OCI-LY7 (cell line): ENCODE results near the gene DVL2. TPM values are rescaled to one million over a fixed set of nuclear protein-coding genes. Genes with fewer than 3 reads are reported as not detected.
A peak's percentile ranks its signal among the peaks of the same experiment; 100 is the strongest.

Experiments
- BruUV-seq: library from RNA; stranded (reverse); fragments of 400-500 nt; replicated peaks from 2 replicates; lab custom pipeline; 2021; lab: Mats Ljungman, UMichigan
- CTCF ChIA-PET: fragments of 300-600 bp; sonication (Branson Sonifier 250); formaldehyde crosslinking; loops from one replicate; lab custom pipeline; 2022; ENCODE audit warnings: antibody characterized with exemption; ENCODE audit not compliant: unreplicated experiment; lab: Charles Lee
- POLR2A ChIA-PET: fragments of 300-600 bp; sonication (Branson Sonifier 250); formaldehyde crosslinking; loops from one replicate; lab custom pipeline; 2022; ENCODE audit warnings: antibody characterized with exemption; lab: Charles Lee
- DNase-seq: peaks from one replicate; pipeline ENCODE4 v3.0.0-alpha.2; 2015; ENCODE audit warnings: low spot score
- H2AFZ ChIP-seq: fragments of 200-600 bp; sonication (generic), shearing (Covaris generic); 2 replicates; pipeline ENCODE4 v1.6.1; 2014; ENCODE audit warnings: mild to moderate bottlenecking, antibody characterized with exemption, low read length, moderate library complexity
- H3K27ac ChIP-seq: fragments of 200-600 bp; sonication (generic); 2 replicates; pipeline ENCODE4 v1.5.1; 2014; ENCODE audit warnings: mixed run types, low read depth, mild to moderate bottlenecking, moderate library complexity, low read length, inconsistent platforms; ENCODE audit not compliant: poor library complexity, severe bottlenecking
- H3K36me3 ChIP-seq: fragments of 200-600 bp; sonication (generic); 2 replicates; pipeline ENCODE4 v1.6.1; 2014; ENCODE audit warnings: mild to moderate bottlenecking, antibody characterized with exemption, low read length, moderate library complexity, mixed read lengths; ENCODE audit not compliant: insufficient read depth
- H3K4me1 ChIP-seq: fragments of 200-600 bp; sonication (generic); 2 replicates; pipeline ENCODE4 v1.5.1; 2014; ENCODE audit warnings: mild to moderate bottlenecking, low read length; ENCODE audit not compliant: insufficient read depth, poor library complexity, severe bottlenecking
- H3K4me2 ChIP-seq: fragments of 200-600 bp; sonication (generic); 2 replicates; pipeline ENCODE4 v1.6.1; 2014; ENCODE audit warnings: mild to moderate bottlenecking, low read length
- H3K4me3 ChIP-seq: fragments of 200-600 bp; sonication (generic); 2 replicates; pipeline ENCODE4 v1.5.1; 2014; ENCODE audit warnings: mild to moderate bottlenecking, low read depth, low read length; ENCODE audit not compliant: poor library complexity, severe bottlenecking
- H3K79me2 ChIP-seq: fragments of 200-600 bp; sonication (generic); 2 replicates; pipeline ENCODE4 v1.6.1; 2016; ENCODE audit warnings: low read depth, mild to moderate bottlenecking, low read length, moderate library complexity, mixed read lengths; ENCODE audit not compliant: insufficient read depth
- H3K9me2 ChIP-seq: fragments of 200-600 bp; sonication (generic); 2 replicates; pipeline ENCODE4 v1.6.1; 2016; ENCODE audit warnings: mild to moderate bottlenecking, low read length, mixed read lengths; ENCODE audit not compliant: insufficient read depth
- H3K9me3 ChIP-seq: fragments of 200-600 bp; sonication (generic); 2 replicates; pipeline ENCODE4 v1.6.1; 2014; ENCODE audit warnings: mild to moderate bottlenecking, mixed run types, low read length, mixed read lengths
- H4K20me1 ChIP-seq: fragments of 200-600 bp; sonication (generic); 2 replicates; pipeline ENCODE4 v1.6.1; 2014; ENCODE audit warnings: mild to moderate bottlenecking, antibody characterized with exemption, low read length, moderate library complexity, mixed read lengths; ENCODE audit not compliant: insufficient read depth
- CTCF ChIP-seq: fragments of 200-600 bp; sonication (generic); conservative IDR thresholded peaks from 2 replicates; pipeline ENCODE4 v1.5.1; 2014; ENCODE audit warnings: mild to moderate bottlenecking, antibody characterized with exemption, low read length, moderate library complexity, mixed read lengths
- EZH2phosphoT487 ChIP-seq: fragments of 200-600 bp; sonication (generic); IDR thresholded peaks from 2 replicates; pipeline ENCODE4 v1.6.1; 2018; ENCODE audit warnings: low read depth, borderline replicate concordance, mild to moderate bottlenecking, mixed run types, antibody characterized with exemption, low read length, moderate library complexity, mixed read lengths
- intact Hi-C: fragments of 100-400 bp; cut with micrococcal nuclease; formaldehyde crosslinking; loops from one replicate; pipeline ENCODE4 v1.10.0; 2022; ENCODE audit not compliant: unreplicated experiment
- microRNA-seq: library from miRNA; unstranded; fragments of <30 nt; microRNA quantifications from one replicate; pipeline ENCODE4 v1.2.0, GENCODE V29; 2022; ENCODE audit warnings: borderline replicate concordance
- small RNA-seq: library from RNA; depleted of rRNA; stranded (forward); fragments of <200 nt; gene quantifications from one replicate; pipeline ENCODE3, GENCODE V24; 2014
- total RNA-seq, 2 experiments: library from RNA; depleted of rRNA in 1 of 2; stranded (reverse); fragments of >200 nt in 1 of 2; shearing (Covaris generic) in 1 of 2; gene quantifications; 2 replicates each; pipeline ENCODE4 v1.2.3, GENCODE V29; 2014 to 2022

DVL2 gene
- total RNA-seq, 2 experiments from 2014 or later, result 98.8 to 99.9 TPM

GRCh38 chr17:7176107-7176840 lies 58.0 kb downstream of the DVL2 start:
- intact Hi-C loops, result no loop called here
- TF ChIP-seq EZH2phosphoT487, result no peak
- no peak for TF ChIP-seq CTCF

More at GRCh38 chr17:7176107-7176840, 58.0 kb downstream of the DVL2 start:
- Histone ChIP-seq H3K36me3 (no peaks in the 10 kb centered on the region), H3K4me3 (no peak overlapping the region), H3K4me1 (peaks cover 10% of the 10 kb centered on the region), H3K79me2 (no peaks in the 10 kb centered on the region), H4K20me1 (no peaks in the 10 kb centered on the region), H3K27ac (no peak overlapping the region), H2AFZ (no peak overlapping the region), H3K9me3 (peaks cover 8% of the 10 kb centered on the region), H3K9me2 (no peaks in the 10 kb centered on the region), H3K4me2 (no peak overlapping the region)
- ChIA-PET POLR2A (no interaction called here), CTCF (no interaction called here)
- DNase-seq, result no peak
- BruUV-seq, result no TSS peak

Small RNAs within 50 kb of the gene (microRNA-seq; reads per million reads assigned to microRNA genes)
- gene MIR324, result 3,254 reads per million, percentile 89 among the genes with 10 or more reads in this experiment

Small RNAs within 50 kb of the gene (small RNA-seq; reads per million reads assigned to genes)
- gene AC120057.4, result not detected
- 0.21 reads per million for gene MIR324
- not detected for gene RF00019

Other genes with a start within 250 kb of the DVL2 start
Only the 30 nearest of the 36 such genes appear.
- gene SLC16A13, start 198.5 kb downstream of the DVL2 start, total RNA-seq (2014; rRNA removed; shearing (Covaris generic)), result 0.77 and 2.8 TPM in 2 replicates
- gene SLC16A13, start 198.5 kb downstream of the DVL2 start, total RNA-seq (2022), result 18.3 and 22.5 TPM in 2 replicates
- gene SLC16A11, start 190.4 kb downstream of the DVL2 start, total RNA-seq (2014; rRNA removed; shearing (Covaris generic)), result not detected in 2 replicates
- gene SLC16A11, start 190.4 kb downstream of the DVL2 start, total RNA-seq (2022), result not detected in 2 replicates
- gene CLEC10A, start 154.3 kb downstream of the DVL2 start, total RNA-seq (2014; rRNA removed; shearing (Covaris generic)), result not detected in 2 replicates
- not detected in 2 replicates for gene CLEC10A, start 154.3 kb downstream of the DVL2 start, total RNA-seq (2022)
- gene ASGR2, start 119.7 kb downstream of the DVL2 start, total RNA-seq (2014; rRNA removed; shearing (Covaris generic)), result not detected in 2 replicates
- not detected in 2 replicates for gene ASGR2, start 119.7 kb downstream of the DVL2 start, total RNA-seq (2022)
- gene ASGR1, start 55.1 kb downstream of the DVL2 start, total RNA-seq (2014; rRNA removed; shearing (Covaris generic)), result 0.23 and 1.1 TPM in 2 replicates
- 0.85 and 1.2 TPM in 2 replicates for gene ASGR1, start 55.1 kb downstream of the DVL2 start, total RNA-seq (2022)
- 9.0 and 15.4 TPM in 2 replicates for gene DLG4, start 14.7 kb downstream of the DVL2 start, total RNA-seq (2014; rRNA removed; shearing (Covaris generic))
- gene DLG4, start 14.7 kb downstream of the DVL2 start, total RNA-seq (2022), result 27.3 and 30.2 TPM in 2 replicates
- 226 and 297 TPM in 2 replicates for gene ACADVL, start 14.6 kb downstream of the DVL2 start, total RNA-seq (2014; rRNA removed; shearing (Covaris generic))
- 204 and 238 TPM in 2 replicates for gene ACADVL, start 14.6 kb downstream of the DVL2 start, total RNA-seq (2022)
- 47.7 and 50.8 TPM in 2 replicates for gene PHF23, start 4.9 kb upstream of the DVL2 start, total RNA-seq (2014; rRNA removed; shearing (Covaris generic))
- 36.5 and 43.3 TPM in 2 replicates for gene PHF23, start 4.9 kb upstream of the DVL2 start, total RNA-seq (2022)
- gene GABARAP, start 7.9 kb upstream of the DVL2 start, total RNA-seq (2014; rRNA removed; shearing (Covaris generic)), result 106 and 128 TPM in 2 replicates
- 199 and 207 TPM in 2 replicates for gene GABARAP, start 7.9 kb upstream of the DVL2 start, total RNA-seq (2022)
- 52.1 and 53.2 TPM in 2 replicates for gene CTDNEP1, start 17.2 kb upstream of the DVL2 start, total RNA-seq (2014; rRNA removed; shearing (Covaris generic))
- 161 and 173 TPM in 2 replicates for gene CTDNEP1, start 17.2 kb upstream of the DVL2 start, total RNA-seq (2022)
- gene ELP5, start 17.7 kb upstream of the DVL2 start, total RNA-seq (2014; rRNA removed; shearing (Covaris generic)), result 71.7 and 84.6 TPM in 2 replicates
- gene ELP5, start 17.7 kb upstream of the DVL2 start, total RNA-seq (2022), result 96.8 and 97.3 TPM in 2 replicates
- gene CLDN7, start 28.0 kb upstream of the DVL2 start, total RNA-seq (2014; rRNA removed; shearing (Covaris generic)), result 0.28 TPM in 1 of 2 replicates, not detected in the other
- gene CLDN7, start 28.0 kb upstream of the DVL2 start, total RNA-seq (2022), result 0.32 and 0.65 TPM in 2 replicates
- 0.49 and 0.63 TPM in 2 replicates for gene SLC2A4, start 47.2 kb upstream of the DVL2 start, total RNA-seq (2014; rRNA removed; shearing (Covaris generic))
- 0.30 and 0.61 TPM in 2 replicates for gene SLC2A4, start 47.2 kb upstream of the DVL2 start, total RNA-seq (2022)
- 9.8 and 12.8 TPM in 2 replicates for gene YBX2, start 60.1 kb upstream of the DVL2 start, total RNA-seq (2014; rRNA removed; shearing (Covaris generic))
- 6.7 and 11.8 TPM in 2 replicates for gene YBX2, start 60.1 kb upstream of the DVL2 start, total RNA-seq (2022)
- 491 and 519 TPM in 2 replicates for gene EIF5A, start 73.1 kb upstream of the DVL2 start, total RNA-seq (2014; rRNA removed; shearing (Covaris generic))
- 692 and 803 TPM in 2 replicates for gene EIF5A, start 73.1 kb upstream of the DVL2 start, total RNA-seq (2022)
- 70.4 and 70.5 TPM in 2 replicates for gene GPS2, start 80.8 kb upstream of the DVL2 start, total RNA-seq (2014; rRNA removed; shearing (Covaris generic))
- 75.0 and 80.8 TPM in 2 replicates for gene GPS2, start 80.8 kb upstream of the DVL2 start, total RNA-seq (2022)
- 30.2 and 34.7 TPM in 2 replicates for gene NEURL4, start 94.8 kb upstream of the DVL2 start, total RNA-seq (2014; rRNA removed; shearing (Covaris generic))
- 50.2 and 66.8 TPM in 2 replicates for gene NEURL4, start 94.8 kb upstream of the DVL2 start, total RNA-seq (2022)
- 113 and 117 TPM in 2 replicates for gene ACAP1, start 102.0 kb upstream of the DVL2 start, total RNA-seq (2014; rRNA removed; shearing (Covaris generic))
- gene ACAP1, start 102.0 kb upstream of the DVL2 start, total RNA-seq (2022), result 256 and 259 TPM in 2 replicates
- 4.1 and 6.0 TPM in 2 replicates for gene KCTD11, start 117.6 kb upstream of the DVL2 start, total RNA-seq (2014; rRNA removed; shearing (Covaris generic))
- 7.6 and 8.6 TPM in 2 replicates for gene KCTD11, start 117.6 kb upstream of the DVL2 start, total RNA-seq (2022)
- gene TMEM95, start 120.6 kb upstream of the DVL2 start, total RNA-seq (2014; rRNA removed; shearing (Covaris generic)), result not detected in 2 replicates
- 0.31 TPM in 1 of 2 replicates, not detected in the other for gene TMEM95, start 120.6 kb upstream of the DVL2 start, total RNA-seq (2022)
- gene TNK1, start 146.6 kb upstream of the DVL2 start, total RNA-seq (2014; rRNA removed; shearing (Covaris generic)), result 2.9 and 5.0 TPM in 2 replicates
- 4.8 and 6.4 TPM in 2 replicates for gene TNK1, start 146.6 kb upstream of the DVL2 start, total RNA-seq (2022)
- gene PLSCR3, start 160.0 kb upstream of the DVL2 start, total RNA-seq (2014; rRNA removed; shearing (Covaris generic)), result 8.9 and 15.3 TPM in 2 replicates
- 23.1 and 27.6 TPM in 2 replicates for gene PLSCR3, start 160.0 kb upstream of the DVL2 start, total RNA-seq (2022)
- 108 and 165 TPM in 2 replicates for gene TMEM256, start 169.6 kb upstream of the DVL2 start, total RNA-seq (2014; rRNA removed; shearing (Covaris generic))
- 96.6 and 107 TPM in 2 replicates for gene TMEM256, start 169.6 kb upstream of the DVL2 start, total RNA-seq (2022)
- 0.06 TPM in 1 of 2 replicates, not detected in the other for gene NLGN2, start 173.3 kb upstream of the DVL2 start, total RNA-seq (2014; rRNA removed; shearing (Covaris generic))
- 1.2 TPM in 1 of 2 replicates, not detected in the other for gene NLGN2, start 173.3 kb upstream of the DVL2 start, total RNA-seq (2022)
- gene SPEM1, start 185.8 kb upstream of the DVL2 start, total RNA-seq (2014; rRNA removed; shearing (Covaris generic)), result not detected in 2 replicates
- not detected in 2 replicates for gene SPEM1, start 185.8 kb upstream of the DVL2 start, total RNA-seq (2022)
- not detected in 2 replicates for gene SPEM2, start 191.1 kb upstream of the DVL2 start, total RNA-seq (2014; rRNA removed; shearing (Covaris generic))
- not detected in 2 replicates for gene SPEM2, start 191.1 kb upstream of the DVL2 start, total RNA-seq (2022)
- not detected in 2 replicates for gene SPEM3, start 194.3 kb upstream of the DVL2 start, total RNA-seq (2014; rRNA removed; shearing (Covaris generic))
- gene SPEM3, start 194.3 kb upstream of the DVL2 start, total RNA-seq (2022), result not detected in 2 replicates
- 13.4 and 15.6 TPM in 2 replicates for gene TMEM102, start 200.9 kb upstream of the DVL2 start, total RNA-seq (2014; rRNA removed; shearing (Covaris generic))
- 16.6 and 18.9 TPM in 2 replicates for gene TMEM102, start 200.9 kb upstream of the DVL2 start, total RNA-seq (2022)
- 1.3 and 2.8 TPM in 2 replicates for gene FGF11, start 205.0 kb upstream of the DVL2 start, total RNA-seq (2014; rRNA removed; shearing (Covaris generic))
- 9.9 and 11.0 TPM in 2 replicates for gene FGF11, start 205.0 kb upstream of the DVL2 start, total RNA-seq (2022)
- 12.7 and 13.2 TPM in 2 replicates for gene CHRNB1, start 210.5 kb upstream of the DVL2 start, total RNA-seq (2014; rRNA removed; shearing (Covaris generic))
- gene CHRNB1, start 210.5 kb upstream of the DVL2 start, total RNA-seq (2022), result 13.4 and 15.6 TPM in 2 replicates